ENCODE measurements around the gene SLC30A3.
A peak's percentile ranks its signal among the peaks of the same experiment; 100 is the strongest.

DNA sequence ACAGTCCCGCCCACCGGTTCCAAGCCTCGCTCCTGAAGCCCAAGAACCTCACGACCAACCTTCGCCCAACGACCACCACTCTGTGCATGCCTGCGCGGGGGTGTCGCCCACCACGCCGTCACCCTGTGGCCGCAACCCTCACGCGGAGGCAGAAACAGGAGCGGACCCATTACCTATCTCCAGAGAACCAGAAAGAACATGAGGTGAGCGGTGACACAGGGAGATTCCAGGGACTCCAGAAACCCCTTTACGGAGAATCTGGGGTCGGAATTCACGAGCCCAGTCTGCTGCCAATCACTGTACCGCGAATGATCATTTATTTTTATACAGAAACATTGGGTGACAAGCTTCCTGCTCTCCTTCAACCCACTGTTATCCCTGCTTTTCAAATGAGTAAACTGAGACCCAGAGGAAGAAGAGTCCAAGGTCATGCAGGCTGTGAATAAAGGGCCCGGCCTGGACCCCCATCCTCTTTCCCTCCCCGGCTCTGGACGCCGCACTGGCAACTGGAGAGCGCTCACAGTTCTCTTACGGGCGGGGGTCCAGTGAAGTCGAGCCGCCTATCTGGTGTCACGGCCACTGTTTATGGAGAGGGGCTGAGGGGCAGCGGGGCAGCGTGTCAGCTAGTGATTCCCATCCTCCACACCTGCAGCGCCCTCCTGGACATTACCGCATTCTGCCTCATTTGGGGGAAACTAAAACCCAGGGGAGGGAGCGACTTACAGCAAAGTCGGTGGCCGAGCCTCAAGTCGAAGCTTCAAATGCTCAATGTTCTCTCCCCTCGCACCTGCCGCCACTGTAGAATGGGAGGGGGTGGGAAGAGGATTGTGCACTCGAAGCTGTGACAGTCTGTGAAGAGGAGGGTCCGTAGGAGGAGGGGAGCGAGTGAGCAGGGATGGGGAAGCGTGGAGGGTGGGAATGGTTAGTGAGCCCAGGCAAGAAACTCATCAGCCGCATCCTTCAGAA lies 723 bp upstream of the SLC30A3 start:
- peak; percentile 99 for TF ChIP-seq EZH2 (IDR thresholded peaks at IDR 0.05; ENCODE audit: insufficient read depth, low read length)
- no peak for TF ChIP-seq CTCF (IDR thresholded peaks at IDR 0.05; ENCODE audit: insufficient read depth, low read depth, low read length)
